Subcutaneous adipose tissue (tissue), 4 donors: ENCODE data around the gene SBSN. TPM values are rescaled to one million over a fixed set of nuclear protein-coding genes. Genes with fewer than 3 reads are reported as not detected.

Experiments
- total RNA-seq, 4 donors: library from RNA; depleted of rRNA; stranded (reverse); fragments of >200 nt; gene quantifications; one replicate each; pipeline ENCODE4 v1.1.0, GENCODE V29; 2016
- TF ChIP-seq, protein P1 (sequence below): fragments of 450-650 bp; IDR thresholded peaks from one replicate; pipeline ENCODE4 v1.5.1; 2016; ENCODE audit warnings: low read depth, mild to moderate bottlenecking, control low read depth, antibody characterized with exemption, moderate library complexity

Gene SBSN
- total RNA-seq, 4 donors from 2014 or later: not detected

DNA sequence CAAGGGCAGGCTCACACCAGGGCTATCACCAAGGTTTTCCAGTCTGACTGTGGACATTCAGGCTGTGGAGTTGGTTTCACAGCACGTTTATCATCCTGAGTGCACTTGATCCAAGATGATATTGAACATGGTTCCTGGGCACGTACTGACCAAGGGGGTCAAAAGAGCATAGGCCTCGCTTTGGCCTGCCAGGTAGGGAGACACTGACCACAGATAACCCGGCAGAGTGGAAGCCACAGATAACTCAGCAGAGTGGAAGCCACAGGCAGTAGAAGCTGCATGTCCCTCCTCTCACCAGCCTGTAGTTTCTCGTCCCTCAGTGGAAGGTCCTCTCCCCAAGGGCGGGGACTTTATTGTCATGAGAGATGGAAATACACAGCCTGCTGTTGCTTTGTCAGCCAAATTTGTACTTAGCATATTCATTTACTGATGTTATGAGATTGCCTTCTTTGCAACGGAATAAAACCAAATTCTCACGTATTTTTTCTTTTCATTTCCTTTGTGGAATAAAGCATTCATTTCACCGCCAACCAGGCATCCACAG, 29.1 kb downstream of the SBSN start:
- TF ChIP-seq, protein P1, sequence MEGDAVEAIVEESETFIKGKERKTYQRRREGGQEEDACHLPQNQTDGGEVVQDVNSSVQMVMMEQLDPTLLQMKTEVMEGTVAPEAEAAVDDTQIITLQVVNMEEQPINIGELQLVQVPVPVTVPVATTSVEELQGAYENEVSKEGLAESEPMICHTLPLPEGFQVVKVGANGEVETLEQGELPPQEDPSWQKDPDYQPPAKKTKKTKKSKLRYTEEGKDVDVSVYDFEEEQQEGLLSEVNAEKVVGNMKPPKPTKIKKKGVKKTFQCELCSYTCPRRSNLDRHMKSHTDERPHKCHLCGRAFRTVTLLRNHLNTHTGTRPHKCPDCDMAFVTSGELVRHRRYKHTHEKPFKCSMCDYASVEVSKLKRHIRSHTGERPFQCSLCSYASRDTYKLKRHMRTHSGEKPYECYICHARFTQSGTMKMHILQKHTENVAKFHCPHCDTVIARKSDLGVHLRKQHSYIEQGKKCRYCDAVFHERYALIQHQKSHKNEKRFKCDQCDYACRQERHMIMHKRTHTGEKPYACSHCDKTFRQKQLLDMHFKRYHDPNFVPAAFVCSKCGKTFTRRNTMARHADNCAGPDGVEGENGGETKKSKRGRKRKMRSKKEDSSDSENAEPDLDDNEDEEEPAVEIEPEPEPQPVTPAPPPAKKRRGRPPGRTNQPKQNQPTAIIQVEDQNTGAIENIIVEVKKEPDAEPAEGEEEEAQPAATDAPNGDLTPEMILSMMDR: no peak

- TF ChIP-seq, protein P1: no peak
Observed at GRCh38 chr19:35498220-35498619, 29.9 kb downstream of the SBSN start.

- TF ChIP-seq, protein P1: no peak
Observed at GRCh38 chr19:35497406-35497805, 30.7 kb downstream of the SBSN start.

GRCh38 chr19:35495107-35496064, 32.7 kb downstream of the SBSN start:
- TF ChIP-seq, protein P1: no peak

GRCh38 chr19:35493971-35494370, 34.1 kb downstream of the SBSN start:
- TF ChIP-seq, protein P1: no peak

DNA sequence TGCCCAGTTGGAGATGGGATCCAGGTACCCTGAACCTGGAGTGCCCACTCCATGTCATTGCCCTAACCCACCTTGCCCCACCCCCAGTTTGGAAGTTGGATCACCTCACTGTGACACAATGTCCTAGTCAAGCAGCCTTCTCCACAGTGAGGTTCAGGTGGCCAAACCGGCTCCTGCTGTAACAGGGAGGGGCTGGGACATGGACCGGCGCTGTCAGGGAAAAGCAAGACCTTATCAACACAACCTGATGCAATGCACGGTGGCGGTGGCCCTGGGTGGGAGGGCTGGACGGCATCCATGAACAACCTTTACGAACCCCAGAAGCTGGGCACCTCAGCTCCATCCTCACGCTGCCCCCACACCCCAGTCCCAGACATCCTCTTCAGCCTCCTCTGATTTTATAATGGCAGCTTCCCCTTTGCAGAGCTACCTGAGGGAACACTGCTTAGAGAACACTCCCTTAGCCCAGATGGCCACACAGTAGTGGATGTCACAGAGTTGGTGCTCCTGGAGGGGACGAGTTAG, 36.2 kb downstream of the SBSN start:
- TF ChIP-seq, protein P1: no peak

DNA sequence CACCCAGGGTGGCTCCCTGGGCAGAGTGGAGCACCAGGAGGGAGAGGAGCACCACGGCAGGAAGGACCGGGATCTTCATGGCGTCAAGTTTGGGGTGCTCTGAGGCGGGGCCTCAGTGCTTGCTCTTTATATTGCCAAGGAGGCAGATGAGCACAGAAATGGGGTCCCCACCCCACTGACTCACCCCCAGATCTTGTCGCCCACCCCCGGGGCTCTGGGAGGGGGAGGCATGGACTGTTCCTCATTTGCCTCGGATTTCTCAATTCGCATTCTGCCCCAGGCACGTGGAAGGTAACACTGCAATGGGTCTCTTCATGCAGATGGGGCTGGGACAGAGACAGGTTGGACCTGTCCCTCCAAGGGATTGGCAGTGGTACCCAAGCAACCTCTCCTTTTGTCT, 37.7 kb downstream of the SBSN start, which contains the start of gene KRTDAP:
Gene KRTDAP, minus strand, starts transcription at position 101 of the 400 bp plus-strand sequence. Its CDS starts 22 bp downstream, at position 79.
- TF ChIP-seq, protein P1: no peak
